Activated naive CD8-positive, alpha-beta T cell (primary cell): ENCODE results near the gene PALLD.

Source experiments
- H3K27ac Mint-ChIP-seq: one replicate; pipeline ENCODE4 v1.8.0; 2021; ENCODE audit warnings: mixed read lengths
- H3K27me3 Mint-ChIP-seq: one replicate; pipeline ENCODE4 v1.8.0; 2021; ENCODE audit warnings: mixed read lengths
- H3K36me3 Mint-ChIP-seq: one replicate; pipeline ENCODE4 v1.8.0; 2021; ENCODE audit warnings: mixed read lengths
- H3K4me1 Mint-ChIP-seq: one replicate; pipeline ENCODE4 v1.8.0; 2021; ENCODE audit warnings: low read depth, mixed read lengths
- H3K4me3 Mint-ChIP-seq: one replicate; pipeline ENCODE4 v1.8.0; 2021; ENCODE audit warnings: mild to moderate bottlenecking, mixed read lengths
- H3K9me3 Mint-ChIP-seq: one replicate; pipeline ENCODE4 v1.8.0; 2021; ENCODE audit warnings: low read depth, mixed read lengths

The PALLD gene

GRCh38 chr4:168859888-168860694, 363.2 kb downstream of the PALLD start:
- Mint-ChIP-seq H3K27ac (no peak overlapping the region), H3K4me3 (no peak overlapping the region), H3K9me3 (no peaks in the 10 kb centered on the region), H3K27me3 (no peaks in the 10 kb centered on the region), H3K36me3 (peaks cover 6% of the 10 kb centered on the region), H3K4me1 (no peaks in the 10 kb centered on the region)

- Mint-ChIP-seq H3K9me3 (no peaks in the 10 kb centered on the region), H3K36me3 (peaks cover 6% of the 10 kb centered on the region), H3K27me3 (no peaks in the 10 kb centered on the region), H3K4me1 (no peaks in the 10 kb centered on the region), H3K4me3 (no peak overlapping the region), H3K27ac (no peak overlapping the region)
Observed at GRCh38 chr4:168860827-168861226, 364.0 kb downstream of the PALLD start.

GRCh38 chr4:168863719-168864647, 367.1 kb downstream of the PALLD start:
- Mint-ChIP-seq H3K9me3 (no peaks in the 10 kb centered on the region), H3K36me3 (peaks cover 8% of the 10 kb centered on the region), H3K4me3 (no peak overlapping the region), H3K27ac (no peak overlapping the region), H3K4me1 (no peaks in the 10 kb centered on the region), H3K27me3 (no peaks in the 10 kb centered on the region)

- H3K4me1 Mint-ChIP-seq: no peaks in the 10 kb centered on the region
- H3K36me3 Mint-ChIP-seq: peaks cover 8% of the 10 kb centered on the region
- no peaks in the 10 kb centered on the region for H3K27me3 Mint-ChIP-seq
- no peak overlapping the region for H3K27ac Mint-ChIP-seq
- no peaks in the 10 kb centered on the region for H3K9me3 Mint-ChIP-seq
- no peak overlapping the region for H3K4me3 Mint-ChIP-seq
Observed at GRCh38 chr4:168864821-168865541, 368.1 kb downstream of the PALLD start.

GRCh38 chr4:168865854-168866253, 369.0 kb downstream of the PALLD start:
- Mint-ChIP-seq H3K27me3 (no peaks in the 10 kb centered on the region), H3K36me3 (peaks cover 6% of the 10 kb centered on the region), H3K9me3 (no peaks in the 10 kb centered on the region), H3K27ac (no peak overlapping the region), H3K4me1 (no peaks in the 10 kb centered on the region), H3K4me3 (no peak overlapping the region)

- Mint-ChIP-seq H3K27me3 (no peaks in the 10 kb centered on the region), H3K27ac (no peak overlapping the region), H3K36me3 (peaks cover 6% of the 10 kb centered on the region), H3K9me3 (no peaks in the 10 kb centered on the region), H3K4me1 (no peaks in the 10 kb centered on the region), H3K4me3 (no peak overlapping the region)
Observed at GRCh38 chr4:168866635-168867034, 369.8 kb downstream of the PALLD start.

GRCh38 chr4:168867128-168867527, 370.3 kb downstream of the PALLD start:
- H3K27ac Mint-ChIP-seq: no peak overlapping the region
- H3K4me3 Mint-ChIP-seq: no peak overlapping the region
- no peaks in the 10 kb centered on the region for H3K4me1 Mint-ChIP-seq
- H3K27me3 Mint-ChIP-seq: peaks cover 2% of the 10 kb centered on the region
- no peaks in the 10 kb centered on the region for H3K9me3 Mint-ChIP-seq
- peaks cover 6% of the 10 kb centered on the region for H3K36me3 Mint-ChIP-seq

GRCh38 chr4:168868044-168868781, 371.4 kb downstream of the PALLD start:
- Mint-ChIP-seq H3K36me3 (peaks cover 2% of the 10 kb centered on the region), H3K4me3 (no peak overlapping the region), H3K9me3 (no peaks in the 10 kb centered on the region), H3K27me3 (peaks cover 2% of the 10 kb centered on the region), H3K4me1 (no peaks in the 10 kb centered on the region), H3K27ac (no peak overlapping the region)

GRCh38 chr4:168868802-168869201, 371.9 kb downstream of the PALLD start:
- no peak overlapping the region for H3K27ac Mint-ChIP-seq
- peaks cover 2% of the 10 kb centered on the region for H3K36me3 Mint-ChIP-seq
- H3K27me3 Mint-ChIP-seq: peaks cover 5% of the 10 kb centered on the region
- H3K9me3 Mint-ChIP-seq: no peaks in the 10 kb centered on the region
- H3K4me3 Mint-ChIP-seq: no peak overlapping the region
- no peaks in the 10 kb centered on the region for H3K4me1 Mint-ChIP-seq

GRCh38 chr4:168870004-168870403, 373.2 kb downstream of the PALLD start:
- Mint-ChIP-seq H3K4me1 (no peaks in the 10 kb centered on the region), H3K27ac (no peak overlapping the region), H3K9me3 (no peaks in the 10 kb centered on the region), H3K36me3 (peaks cover 2% of the 10 kb centered on the region), H3K27me3 (peaks cover 8% of the 10 kb centered on the region), H3K4me3 (no peak overlapping the region)

GRCh38 chr4:168871632-168872031, 374.8 kb downstream of the PALLD start:
- Mint-ChIP-seq H3K27me3 (peaks cover 21% of the 10 kb centered on the region), H3K36me3 (peaks cover 2% of the 10 kb centered on the region), H3K27ac (no peak overlapping the region), H3K4me3 (no peak overlapping the region), H3K4me1 (no peaks in the 10 kb centered on the region), H3K9me3 (no peaks in the 10 kb centered on the region)

GRCh38 chr4:168874083-168874482, 377.2 kb downstream of the PALLD start:
- Mint-ChIP-seq H3K27me3 (peaks cover 37% of the 10 kb centered on the region), H3K4me3 (no peak overlapping the region), H3K9me3 (no peaks in the 10 kb centered on the region), H3K27ac (no peak overlapping the region), H3K36me3 (no peaks in the 10 kb centered on the region), H3K4me1 (peaks cover 3% of the 10 kb centered on the region)

GRCh38 chr4:168876106-168876505, 379.3 kb downstream of the PALLD start:
- H3K36me3 Mint-ChIP-seq: no peaks in the 10 kb centered on the region
- no peaks in the 10 kb centered on the region for H3K9me3 Mint-ChIP-seq
- H3K27ac Mint-ChIP-seq: no peak overlapping the region
- peaks cover 45% of the 10 kb centered on the region for H3K27me3 Mint-ChIP-seq
- H3K4me3 Mint-ChIP-seq: no peak overlapping the region
- H3K4me1 Mint-ChIP-seq: peaks cover 3% of the 10 kb centered on the region
